LNCaP clone FGC (cell line): ENCODE results near the gene DRG1.
"Not testable (repeated sequence)": the region's sequence is repeated elsewhere in the genome, so short reads cannot be mapped to it uniquely, and the experiment has no call there.

Experiments
- DNase-seq: peaks from one replicate; pipeline ENCODE4 v3.0.0-alpha.2; 2011; ENCODE audit warnings: low read depth
- H3K4me3 ChIP-seq: 2 replicates; pipeline ENCODE4 v1.5.1; 2011; ENCODE audit warnings: mild to moderate bottlenecking, low read depth, low read length, control low read depth
- CTCF ChIP-seq: IDR thresholded peaks from 2 replicates; pipeline ENCODE4 v1.5.1; 2012; ENCODE audit warnings: mild to moderate bottlenecking; ENCODE audit not compliant: control insufficient read depth, insufficient read depth; ENCODE audit errors: extremely low read depth

Gene DRG1

GRCh38 chr22:31363885-31364465, 35.4 kb upstream of the DRG1 start:
- H3K4me3 ChIP-seq = no peak overlapping the region
- no peak for DNase-seq
- TF ChIP-seq CTCF = no peak

GRCh38 chr22:31367426-31367825, 32.0 kb upstream of the DRG1 start:
- H3K4me3 ChIP-seq = no peak overlapping the region
- no peak for DNase-seq
- no peak for TF ChIP-seq CTCF

- no peak for TF ChIP-seq CTCF
- no peak overlapping the region for H3K4me3 ChIP-seq
- no peak for DNase-seq
These were observed 21.8 kb upstream of the DRG1 start for GRCh38 chr22:31377612-31378011.

GRCh38 chr22:31378123-31378522, 21.3 kb upstream of the DRG1 start:
- no peak for DNase-seq
- no peak overlapping the region for H3K4me3 ChIP-seq
- TF ChIP-seq CTCF = no peak

GRCh38 chr22:31378651-31379050, 20.8 kb upstream of the DRG1 start:
- H3K4me3 ChIP-seq, DNase-seq: not testable (repeated sequence)

GRCh38 chr22:31393893-31394292, 5.5 kb upstream of the DRG1 start:
- no peak for DNase-seq
- no peak overlapping the region for H3K4me3 ChIP-seq
- no peak for TF ChIP-seq CTCF

GRCh38 chr22:31394326-31394725, 5.1 kb upstream of the DRG1 start:
- DNase-seq = no peak
- no peak overlapping the region for H3K4me3 ChIP-seq
- no peak for TF ChIP-seq CTCF
